GM12878 (cell line): ENCODE data around the gene ZNF177. TPM values are rescaled to one million over a fixed set of nuclear protein-coding genes. Genes with fewer than 3 reads are reported as not detected.

ENCODE experiments used
- ATAC-seq: fragments of 200-7000 bp; cut with Tn5 transposase; 3 replicates; pipeline ENCODE4 v1.9.1; 2020; ENCODE audit warnings: mild to moderate bottlenecking, moderate library complexity
- BruUV-seq: library from RNA; stranded (reverse); fragments of 400-500 nt; replicated peaks from 2 replicates; lab custom pipeline; 2021; lab: Mats Ljungman, UMichigan
- CTCF ChIA-PET: fragments of 300-600 bp; sonication (Branson Sonifier 250); formaldehyde crosslinking; extraction: SDS; loops from one replicate; lab custom pipeline; 2021; ENCODE audit warnings: inconsistent platforms; lab: Yijun Ruan, JAX
- POLR2A ChIA-PET: fragments of 350-600 bp; formaldehyde crosslinking; extraction: SDS; loops from one replicate; lab custom pipeline; 2021; ENCODE audit warnings: inconsistent platforms; lab: Charles Lee
- RAD21 ChIA-PET: fragments of 300-600 bp; sonication (Branson Sonifier 250); formaldehyde crosslinking; loops from one replicate; lab custom pipeline; 2023; ENCODE audit warnings: antibody characterized with exemption; ENCODE audit not compliant: unreplicated experiment; lab: Charles Lee
- SMC1A ChIA-PET: fragments of 300-600 bp; sonication (Branson Sonifier 250); formaldehyde crosslinking; loops from one replicate; lab custom pipeline; 2023; ENCODE audit not compliant: unreplicated experiment, uncharacterized antibody; lab: Charles Lee
- DNase-seq: peaks from one replicate; pipeline ENCODE4 v3.0.0-alpha.2; 2011; ENCODE audit warnings: low read depth, low spot score
- FAIRE-seq: peaks from 3 replicates; lab custom pipeline; 2011; peaks lifted over from hg19 to GRCh38; lab: Jason Lieb, UNC
- H2AFZ ChIP-seq: 2 replicates; pipeline ENCODE4 v1.6.0; 2011; ENCODE audit warnings: low read depth, low read length, control low read depth; ENCODE audit not compliant: control insufficient read depth
- H3K27ac ChIP-seq: 2 replicates; pipeline ENCODE4 v1.5.1; 2011; ENCODE audit warnings: control low read depth; ENCODE audit not compliant: control insufficient read depth, insufficient read depth
- H3K27me3 ChIP-seq, 2 experiments: replicated peaks in 1 of 2; 2 replicates each; pipeline versions ENCODE4 v1.6.0 to v1.6.1; 2011; ENCODE audit warnings: low read length in 1 of 2; ENCODE audit not compliant: control insufficient read depth in 2 of 2, insufficient read depth in 2 of 2
- H3K36me3 ChIP-seq, 2 experiments: 2 replicates each; pipeline ENCODE4 v1.5.1; 2011; ENCODE audit warnings: low read length in 1 of 2; ENCODE audit not compliant: control insufficient read depth in 2 of 2, insufficient read depth in 2 of 2
- H3K4me1 ChIP-seq: 2 replicates; pipeline ENCODE4 v1.6.1; 2011; ENCODE audit warnings: mild to moderate bottlenecking, low read length, moderate library complexity, mixed read lengths; ENCODE audit not compliant: control insufficient read depth, insufficient read depth
- H3K4me2 ChIP-seq: 2 replicates; pipeline ENCODE4 v1.6.0; 2011; ENCODE audit warnings: control low read depth; ENCODE audit not compliant: control insufficient read depth, insufficient read depth
- H3K4me3 ChIP-seq: fragments of 200-600 bp; sonication (generic); 2 replicates; pipeline ENCODE4 v1.5.1; 2016
- H3K79me2 ChIP-seq: 2 replicates; pipeline ENCODE4 v1.6.0; 2011; ENCODE audit warnings: low read length; ENCODE audit not compliant: control insufficient read depth, insufficient read depth
- H3K9ac ChIP-seq: 2 replicates; pipeline ENCODE4 v1.8.0; 2011; ENCODE audit warnings: low read length, control low read depth, mixed read lengths; ENCODE audit not compliant: control insufficient read depth, insufficient read depth
- H3K9me3 ChIP-seq: replicated peaks from 3 replicates; pipeline ENCODE4 v1.5.1; 2011; ENCODE audit warnings: mild to moderate bottlenecking, low read length; ENCODE audit not compliant: control insufficient read depth, insufficient read depth
- H4K20me1 ChIP-seq: 2 replicates; pipeline ENCODE4 v1.6.0; 2011; ENCODE audit not compliant: control insufficient read depth, insufficient read depth
- CBX3 ChIP-seq: fragments of 200-600 bp; sonication (generic); IDR thresholded peaks from 2 replicates; pipeline ENCODE4 v1.6.1; 2016; ENCODE audit warnings: low read depth, borderline replicate concordance
- CHD2 ChIP-seq: IDR thresholded peaks from 2 replicates; pipeline ENCODE4 v1.6.1; 2011; ENCODE audit warnings: low read depth, low read length, improper control_type of control experiment, borderline replicate concordance
- ESRRA ChIP-seq: IDR thresholded peaks from 2 replicates; pipeline ENCODE4 v1.6.1; 2012; ENCODE audit warnings: mild to moderate bottlenecking, low read length, improper control_type of control experiment
- FOXK2 ChIP-seq: fragments of 450-650 bp; IDR thresholded peaks from 2 replicates; pipeline ENCODE4 v1.6.1; 2017; ENCODE audit warnings: mild to moderate bottlenecking, moderate library complexity
- GATAD2B ChIP-seq: fragments of 450-650 bp; conservative IDR thresholded peaks from 2 replicates; pipeline ENCODE4 v1.6.1; 2017; ENCODE audit warnings: low read depth, mild to moderate bottlenecking, moderate library complexity
- MXI1 ChIP-seq: fragments of 150-350 bp; IDR thresholded peaks from 2 replicates; pipeline ENCODE4 v1.6.1; 2011; ENCODE audit warnings: low read depth, mild to moderate bottlenecking, inconsistent platforms, low read length, improper control_type of control experiment
- NFYB ChIP-seq: IDR thresholded peaks from 2 replicates; pipeline ENCODE4 v1.6.1; 2011; ENCODE audit warnings: low read depth, mild to moderate bottlenecking, low read length, improper control_type of control experiment, moderate library complexity; ENCODE audit not compliant: insufficient read depth
- POLR2A ChIP-seq: IDR thresholded peaks from 2 replicates; pipeline ENCODE4 v1.6.1; 2011; ENCODE audit warnings: low read depth, mild to moderate bottlenecking, low read length
- RELA ChIP-seq: fragments of 450-650 bp; IDR thresholded peaks from 2 replicates; pipeline ENCODE4 v1.8.0; 2014; ENCODE audit warnings: borderline replicate concordance; ENCODE audit not compliant: partially characterized antibody
- SIN3A ChIP-seq: IDR thresholded peaks from 2 replicates; pipeline ENCODE4 v1.6.1; 2012; ENCODE audit warnings: low read depth, low read length, improper control_type of control experiment
- SMAD1 ChIP-seq: fragments of 450-650 bp; IDR thresholded peaks from 2 replicates; pipeline ENCODE4 v1.6.1; 2018; ENCODE audit warnings: mild to moderate bottlenecking, low read depth; ENCODE audit not compliant: partially characterized antibody
- SMAD5 ChIP-seq: IDR thresholded peaks from 2 replicates; pipeline ENCODE4 v1.6.1; 2016; ENCODE audit warnings: antibody characterized with exemption, low read depth
- SP1 ChIP-seq: IDR thresholded peaks from one replicate; pipeline ENCODE4 v1.6.1; 2011; ENCODE audit warnings: low read depth, low read length
- SUZ12 ChIP-seq: fragments of 200-600 bp; sonication (generic); IDR thresholded peaks from one replicate; pipeline ENCODE4 v1.6.1; 2018; ENCODE audit warnings: antibody characterized with exemption, mild to moderate bottlenecking; ENCODE audit not compliant: unreplicated experiment
- ZBTB11 ChIP-seq: fragments of 450-650 bp; formaldehyde crosslinking; IDR thresholded peaks from 2 replicates; pipeline ENCODE4 v1.5.0; 2022; ENCODE audit warnings: mild to moderate bottlenecking, missing genetic modification characterization
- WGBS: methylation state at CpG from one replicate; pipeline ENCODE4 v1.1.6; 2016; ENCODE audit warnings: low lambda C conversion rate; ENCODE audit not compliant: insufficient replicate concordance, insufficient coverage; ENCODE audit errors: missing lambda C conversion rate; 5-methylcytosine and 5-hydroxymethylcytosine counted together
- in situ Hi-C: fragments of 300-500 bp; cut with MboI; formaldehyde crosslinking; loops from 9 replicates; pipeline ENCODE4 v1.14.3; 2018; ENCODE audit warnings: mixed read lengths
- intact Hi-C: fragments of 100-400 bp; cut with micrococcal nuclease; formaldehyde crosslinking; loops from one replicate; pipeline ENCODE4 v1.14.2; 2022; ENCODE audit not compliant: unreplicated experiment
- polyA plus RNA-seq, 11 experiments: library from polyadenylated mRNA; depleted of rRNA in 4 of 11; unstranded in 6 of 11; stranded (reverse) in 5 of 11; fragments of >200 nt; fragmentation: Nextera tagmentation in 4 of 11; fragmentation: Illumina TruSeq in 1 of 11; extraction: Ambion mirVana in 4 of 11; extraction: Trizol in 1 of 11; gene quantifications; 1 replicate in 1 of 11; 2 replicates in 10 of 11; pipeline versions ENCODE4 v1.2.1 to v1.2.3, GENCODE V29; 2011 to 2016; ENCODE audit warnings: inconsistent platforms in 2 of 11, missing spikeins in 2 of 11, low read depth in 1 of 11
- total RNA-seq, 4 experiments: library from RNA; depleted of rRNA in 3 of 4; stranded (reverse); fragments of >200 nt in 3 of 4; fragmentation: Illumina TruSeq in 1 of 4; extraction: Trizol in 1 of 4; gene quantifications; 2 replicates each; pipeline versions ENCODE4 v1.2.1 to v1.2.3, GENCODE V29; 2013 to 2021

ZNF177 gene
- total and polyA plus RNA-seq, 10 of the 15 experiments (the other 5 are each of a cell fraction or from before 2014, with no cell fraction given), result 0.05 to 0.98 (median 0.31) TPM; not detected in 1

- Histone ChIP-seq H4K20me1 (no peaks in the 10 kb centered on the region), H3K27ac (no peak overlapping the region), H3K79me2 (no peaks in the 10 kb centered on the region), H3K9ac (no peak overlapping the region), H3K9me3 (peaks cover 1% of the 10 kb centered on the region; the same call in 2 of the 3 replicates), H3K27me3 (no peaks in the 10 kb centered on the region), H3K4me2 (no peak overlapping the region), H3K36me3 (peaks cover 3 to 20% of the 10 kb centered on the region in 2 experiments), H3K4me1 (no peaks in the 10 kb centered on the region), H3K4me3 (no peak overlapping the region), H2AFZ (no peak overlapping the region)
- ChIA-PET RAD21 (no interaction called here), CTCF (no interaction called here), POLR2A (no interaction called here), SMC1A (no interaction called here)
- intact Hi-C loops (no loop called here), in situ Hi-C loops (no loop called here)
- FAIRE-seq (no peak), ATAC-seq (no peak), DNase-seq (no peak)
- TF ChIP-seq SIN3A (no peak), ESRRA (no peak), FOXK2 (no peak), MXI1 (no peak), SMAD5 (no peak), CBX3 (no peak), CHD2 (no peak), RELA (no peak)
- 91% methylated on average over 6 of the region's 6 CpGs for WGBS
- no TSS peak for BruUV-seq
Observed at GRCh38 chr19:9427941-9428340, 65.1 kb downstream of the ZNF177 start.

GRCh38 chr19:9430444-9430843, 67.6 kb downstream of the ZNF177 start:
- intact Hi-C loops (loop anchor here (10.0 kb wide), 1 partner anchor 116 kb away; no protein-coding TSS in a partner anchor), in situ Hi-C loops (no loop called here)
- Histone ChIP-seq H3K27me3 (no peaks in the 10 kb centered on the region), H3K4me2 (no peak overlapping the region), H3K9ac (no peak overlapping the region), H3K36me3 (peaks cover 2 to 19% of the 10 kb centered on the region in 2 experiments), H3K27ac (no peak overlapping the region), H3K4me1 (no peaks in the 10 kb centered on the region), H4K20me1 (no peaks in the 10 kb centered on the region), H3K4me3 (no peak overlapping the region), H2AFZ (no peak overlapping the region), H3K9me3 (peaks cover 1% of the 10 kb centered on the region; the same call in 2 of the 3 replicates), H3K79me2 (peaks cover 6% of the 10 kb centered on the region)
- 27% methylated on average over 1 of the region's 1 CpG for WGBS
- DNase-seq (no peak), ATAC-seq (no peak), FAIRE-seq (no peak)
- ChIA-PET POLR2A (no interaction called here), CTCF (interaction anchor here (1.1 kb wide), 1 partner anchor 295 kb away, joined by 4 read pairs; no protein-coding TSS in a partner anchor), RAD21 (no interaction called here), SMC1A (interaction anchor here (0.6 kb wide), 1 partner anchor 55 kb away, joined by 3 read pairs; no protein-coding TSS in a partner anchor)
- no TSS peak for BruUV-seq
- TF ChIP-seq NFYB, result no peak
- TF ChIP-seq POLR2A, result no peak
- no peak for TF ChIP-seq SMAD1
- TF ChIP-seq GATAD2B, result no peak
- no peak for TF ChIP-seq SUZ12
- TF ChIP-seq ZBTB11 (CRISPR knock-in tag), result no peak
- TF ChIP-seq SP1, result no peak
